ENCODE results near the gene KLHL30.

DNA sequence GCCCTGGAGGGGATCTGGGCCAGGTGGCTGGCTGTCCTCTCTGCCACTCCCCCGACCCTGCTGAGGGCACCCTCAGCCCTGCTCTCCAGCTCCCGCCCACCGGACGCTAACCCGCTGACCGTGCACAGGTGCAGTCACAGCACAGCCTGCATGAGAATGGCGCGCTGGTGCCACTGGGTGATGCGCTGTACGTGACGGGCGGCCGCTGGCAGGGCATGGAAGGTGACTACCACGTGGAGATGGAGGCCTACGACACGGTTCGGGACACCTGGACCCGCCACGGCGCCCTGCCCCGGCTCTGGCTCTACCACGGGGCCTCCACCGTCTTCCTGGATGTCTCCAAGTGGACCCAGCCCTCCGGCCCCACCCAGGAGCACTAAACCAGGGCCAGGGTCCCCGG, 12.2 kb downstream of the KLHL30 start:
- TF ChIP-seq POLR2A (IDR thresholded peaks at IDR 0.05): no peak
- TF ChIP-seq, protein P1, sequence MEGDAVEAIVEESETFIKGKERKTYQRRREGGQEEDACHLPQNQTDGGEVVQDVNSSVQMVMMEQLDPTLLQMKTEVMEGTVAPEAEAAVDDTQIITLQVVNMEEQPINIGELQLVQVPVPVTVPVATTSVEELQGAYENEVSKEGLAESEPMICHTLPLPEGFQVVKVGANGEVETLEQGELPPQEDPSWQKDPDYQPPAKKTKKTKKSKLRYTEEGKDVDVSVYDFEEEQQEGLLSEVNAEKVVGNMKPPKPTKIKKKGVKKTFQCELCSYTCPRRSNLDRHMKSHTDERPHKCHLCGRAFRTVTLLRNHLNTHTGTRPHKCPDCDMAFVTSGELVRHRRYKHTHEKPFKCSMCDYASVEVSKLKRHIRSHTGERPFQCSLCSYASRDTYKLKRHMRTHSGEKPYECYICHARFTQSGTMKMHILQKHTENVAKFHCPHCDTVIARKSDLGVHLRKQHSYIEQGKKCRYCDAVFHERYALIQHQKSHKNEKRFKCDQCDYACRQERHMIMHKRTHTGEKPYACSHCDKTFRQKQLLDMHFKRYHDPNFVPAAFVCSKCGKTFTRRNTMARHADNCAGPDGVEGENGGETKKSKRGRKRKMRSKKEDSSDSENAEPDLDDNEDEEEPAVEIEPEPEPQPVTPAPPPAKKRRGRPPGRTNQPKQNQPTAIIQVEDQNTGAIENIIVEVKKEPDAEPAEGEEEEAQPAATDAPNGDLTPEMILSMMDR (IDR thresholded peaks at IDR 0.05): no peak

Data from heart left ventricle (tissue), 13 donors.